Chondrocyte (in vitro differentiated cells): Measurements from ENCODE around the gene POGZ. TPM values are rescaled to one million over a fixed set of nuclear protein-coding genes. Genes with fewer than 3 reads are reported as not detected.

Source experiments
- DNase-seq: peaks from one replicate; pipeline ENCODE4 v3.0.0; 2021; ENCODE audit warnings: mixed read lengths, low spot score
- H3K27ac Mint-ChIP-seq: one replicate; pipeline ENCODE4 v1.8.0; 2021; ENCODE audit warnings: mild to moderate bottlenecking, moderate library complexity, mixed read lengths; ENCODE audit not compliant: unreplicated experiment
- H3K27me3 Mint-ChIP-seq: 2 replicates; pipeline ENCODE4 v1.8.0; 2021; ENCODE audit warnings: low read depth, mixed read lengths
- H3K36me3 Mint-ChIP-seq: 2 replicates; pipeline ENCODE4 v1.8.0; 2021; ENCODE audit warnings: low read depth, mixed read lengths
- H3K4me1 Mint-ChIP-seq: 2 replicates; pipeline ENCODE4 v1.8.0; 2021; ENCODE audit warnings: low read depth, mild to moderate bottlenecking, mixed read lengths
- H3K4me3 Mint-ChIP-seq: one replicate; pipeline ENCODE4 v1.8.0; 2021; ENCODE audit warnings: mild to moderate bottlenecking, moderate library complexity, mixed read lengths; ENCODE audit not compliant: unreplicated experiment
- H3K9me3 Mint-ChIP-seq: 2 replicates; pipeline ENCODE4 v1.8.0; 2021; ENCODE audit warnings: low read depth, mixed read lengths
- total RNA-seq: library from RNA; stranded (reverse); gene quantifications from 3 replicates; pipeline ENCODE4 v1.2.1, GENCODE V29; 2021
- TF ChIP-seq, protein P1 (sequence below): fragments of 200-600 bp; sonication (generic); IDR thresholded peaks from 2 replicates; pipeline ENCODE4 v1.5.0; 2021; ENCODE audit warnings: antibody characterized with exemption, mild to moderate bottlenecking, moderate library complexity

Gene POGZ
- total RNA-seq, 1 donor from 2014 or later: 65.0 TPM

- H3K9me3 Mint-ChIP-seq: no peaks in the 10 kb centered on the region
- DNase-seq: peak; percentile 48
- no peaks in the 10 kb centered on the region for H3K36me3 Mint-ChIP-seq
- H3K27ac Mint-ChIP-seq: peak overlapping the region; percentile 79
- TF ChIP-seq, protein P1, sequence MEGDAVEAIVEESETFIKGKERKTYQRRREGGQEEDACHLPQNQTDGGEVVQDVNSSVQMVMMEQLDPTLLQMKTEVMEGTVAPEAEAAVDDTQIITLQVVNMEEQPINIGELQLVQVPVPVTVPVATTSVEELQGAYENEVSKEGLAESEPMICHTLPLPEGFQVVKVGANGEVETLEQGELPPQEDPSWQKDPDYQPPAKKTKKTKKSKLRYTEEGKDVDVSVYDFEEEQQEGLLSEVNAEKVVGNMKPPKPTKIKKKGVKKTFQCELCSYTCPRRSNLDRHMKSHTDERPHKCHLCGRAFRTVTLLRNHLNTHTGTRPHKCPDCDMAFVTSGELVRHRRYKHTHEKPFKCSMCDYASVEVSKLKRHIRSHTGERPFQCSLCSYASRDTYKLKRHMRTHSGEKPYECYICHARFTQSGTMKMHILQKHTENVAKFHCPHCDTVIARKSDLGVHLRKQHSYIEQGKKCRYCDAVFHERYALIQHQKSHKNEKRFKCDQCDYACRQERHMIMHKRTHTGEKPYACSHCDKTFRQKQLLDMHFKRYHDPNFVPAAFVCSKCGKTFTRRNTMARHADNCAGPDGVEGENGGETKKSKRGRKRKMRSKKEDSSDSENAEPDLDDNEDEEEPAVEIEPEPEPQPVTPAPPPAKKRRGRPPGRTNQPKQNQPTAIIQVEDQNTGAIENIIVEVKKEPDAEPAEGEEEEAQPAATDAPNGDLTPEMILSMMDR: no peak
- H3K27me3 Mint-ChIP-seq: no peaks in the 10 kb centered on the region
- peak overlapping the region; percentile 52 for H3K4me3 Mint-ChIP-seq
- peaks cover 34% of the 10 kb centered on the region for H3K4me1 Mint-ChIP-seq
Observed at GRCh38 chr1:151371370-151372057, 87.8 kb downstream of the POGZ start.

- peak; percentile 71 for DNase-seq
- Mint-ChIP-seq H3K4me3 (no peak overlapping the region), H3K27me3 (no peaks in the 10 kb centered on the region), H3K4me1 (peaks cover 34% of the 10 kb centered on the region), H3K9me3 (no peaks in the 10 kb centered on the region), H3K36me3 (no peaks in the 10 kb centered on the region), H3K27ac (no peak overlapping the region)
- TF ChIP-seq, protein P1: no peak
Observed at GRCh38 chr1:151370211-151370911, 88.9 kb downstream of the POGZ start.

- Mint-ChIP-seq H3K4me3 (no peak overlapping the region), H3K27ac (no peak overlapping the region), H3K9me3 (no peaks in the 10 kb centered on the region), H3K27me3 (no peaks in the 10 kb centered on the region), H3K36me3 (no peaks in the 10 kb centered on the region), H3K4me1 (peaks cover 34% of the 10 kb centered on the region)
- peak; percentile 72 for DNase-seq
- TF ChIP-seq, protein P1: no peak
Observed at GRCh38 chr1:151369621-151370048, 89.7 kb downstream of the POGZ start.

GRCh38 chr1:151369302-151369610 is 90.0 kb downstream of the POGZ start:
- no peaks in the 10 kb centered on the region for H3K27me3 Mint-ChIP-seq
- H3K9me3 Mint-ChIP-seq: no peaks in the 10 kb centered on the region
- DNase-seq: peak; percentile 65
- peaks cover 34% of the 10 kb centered on the region for H3K4me1 Mint-ChIP-seq
- no peak overlapping the region for H3K27ac Mint-ChIP-seq
- H3K4me3 Mint-ChIP-seq: no peak overlapping the region
- TF ChIP-seq, protein P1: no peak
- no peaks in the 10 kb centered on the region for H3K36me3 Mint-ChIP-seq

- Mint-ChIP-seq H3K4me3 (no peak overlapping the region), H3K27me3 (no peaks in the 10 kb centered on the region), H3K4me1 (peaks cover 34% of the 10 kb centered on the region), H3K27ac (no peak overlapping the region), H3K36me3 (no peaks in the 10 kb centered on the region), H3K9me3 (no peaks in the 10 kb centered on the region)
- TF ChIP-seq, protein P1: no peak
- DNase-seq: peak; percentile 72
Observed at GRCh38 chr1:151368393-151369301, 90.6 kb downstream of the POGZ start.
